Measurements from ENCODE around the gene WDR83. TPM values are rescaled to one million over a fixed set of nuclear protein-coding genes. Genes with fewer than 3 reads are reported as not detected.

The WDR83 gene
- polyA plus RNA-seq, 1 donor from 2014 or later: 18.4 TPM

DNA sequence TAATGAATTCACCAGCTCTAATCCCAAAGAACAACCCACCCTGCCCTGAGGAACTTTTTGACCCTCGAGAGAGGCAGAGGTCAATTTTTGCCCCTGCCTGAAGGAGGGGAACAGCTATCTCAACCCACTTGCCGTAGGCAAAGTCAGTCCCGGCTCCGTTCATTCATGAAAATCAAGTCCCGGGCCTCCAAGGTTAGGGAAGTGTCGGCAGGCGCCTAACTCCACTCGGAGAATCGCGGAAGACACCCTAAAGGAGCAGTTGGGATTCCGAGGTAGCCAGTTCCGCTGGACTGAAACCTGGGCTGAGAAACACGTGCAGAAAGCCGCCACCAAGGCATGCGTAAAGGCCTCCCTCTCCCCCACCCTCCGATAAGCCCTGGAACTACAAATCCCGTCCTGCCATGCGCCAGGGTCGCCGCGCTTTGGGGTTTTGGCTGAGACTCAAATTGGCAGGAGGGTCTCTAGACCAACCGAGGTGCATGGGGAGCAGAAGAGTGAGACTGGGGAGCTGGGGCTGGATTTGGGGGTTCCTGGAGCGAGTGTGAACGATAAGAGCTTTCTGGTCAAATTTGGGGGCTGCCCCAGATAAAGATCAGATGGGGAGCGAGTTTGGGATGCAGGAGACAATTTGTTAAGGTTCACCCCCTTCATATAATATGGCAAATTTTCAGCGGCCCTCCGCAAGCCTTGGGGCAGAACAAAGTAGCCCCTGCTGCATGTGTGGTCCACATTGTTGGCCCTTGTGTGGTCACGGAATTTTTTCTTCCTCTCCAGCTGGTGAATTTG is 57.2 kb downstream of the WDR83 start, which contains the start of gene TNPO2:
Gene TNPO2, minus strand, starts transcription at position 292 of the 786 bp plus-strand sequence. CDS start 2,955 bp downstream, outside the sequence.
- Mint-ChIP-seq H3K27me3 (no peaks in the 10 kb centered on the region), H3K4me3 (peak within 1 kb of the TSS; percentile 89 to 99 (median 98)), H3K36me3 (peaks cover 5% of the 10 kb centered on the region), H3K9me3 (no peaks in the 10 kb centered on the region), H3K4me1 (peaks cover 25 to 28% (median 25%) of the 10 kb centered on the region in 3 donors), H3K27ac (peak within 1 kb of the TSS; percentile 96 to 99 (median 98))

Other genes starting within 250 kb of the WDR83 start
- gene ZNF443, start 225.8 kb upstream of the WDR83 start, polyA plus RNA-seq: 2.4 TPM
- gene ZNF709, start 182.0 kb upstream of the WDR83 start, polyA plus RNA-seq: 2.6 TPM
- 16.2 TPM for gene ZNF564, start 115.3 kb upstream of the WDR83 start, polyA plus RNA-seq
- gene ZNF490, start 56.0 kb upstream of the WDR83 start, polyA plus RNA-seq: 6.7 TPM
- gene ZNF791, start 55.9 kb upstream of the WDR83 start, polyA plus RNA-seq: 13.3 TPM
- gene MAN2B1, start 65 bp upstream of the WDR83 start, polyA plus RNA-seq: 99.6 TPM
- gene DHPS, start 15.1 kb downstream of the WDR83 start, polyA plus RNA-seq: 111 TPM
- not detected for gene GNG14, start 21.2 kb downstream of the WDR83 start, polyA plus RNA-seq
- gene FBXW9, start 29.8 kb downstream of the WDR83 start, polyA plus RNA-seq: 5.1 TPM
- gene TNPO2, start 57.1 kb downstream of the WDR83 start, polyA plus RNA-seq: 4.2 TPM
- 299 TPM for gene TRIR, start 67.9 kb downstream of the WDR83 start, polyA plus RNA-seq
- gene GET3, start 70.7 kb downstream of the WDR83 start, polyA plus RNA-seq: 64.2 TPM
- not detected for gene BEST2, start 85.0 kb downstream of the WDR83 start, polyA plus RNA-seq
- 6.6 TPM for gene HOOK2, start 108.7 kb downstream of the WDR83 start, polyA plus RNA-seq
- 955 TPM for gene JUNB, start 124.7 kb downstream of the WDR83 start, polyA plus RNA-seq
- gene PRDX2, start 135.0 kb downstream of the WDR83 start, polyA plus RNA-seq: 195 TPM
- 6.4 TPM for gene THSD8, start 135.3 kb downstream of the WDR83 start, polyA plus RNA-seq
- 27.4 TPM for gene RNASEH2A, start 139.8 kb downstream of the WDR83 start, polyA plus RNA-seq
- not detected for gene RTBDN, start 167.8 kb downstream of the WDR83 start, polyA plus RNA-seq
- 1.2 TPM for gene MAST1, start 171.7 kb downstream of the WDR83 start, polyA plus RNA-seq
- 49.6 TPM for gene DNASE2, start 214.6 kb downstream of the WDR83 start, polyA plus RNA-seq
- gene KLF1, start 220.4 kb downstream of the WDR83 start, polyA plus RNA-seq: not detected
- gene GCDH, start 224.4 kb downstream of the WDR83 start, polyA plus RNA-seq: 13.5 TPM

All from IgD-negative memory B cell (primary cell).